RWPE1 (cell line): ENCODE results near the gene SLC35E4.

Source experiments
- CTCF ChIA-PET: fragments of 350-600 bp; sonication (Branson Sonifier 250); formaldehyde crosslinking; extraction: SDS; loops from one replicate; lab custom pipeline; 2021; lab: Yijun Ruan, JAX
- POLR2A ChIA-PET: fragments of 400-600 bp; formaldehyde crosslinking; extraction: SDS; loops from one replicate; lab custom pipeline; 2020; ENCODE audit warnings: antibody characterized with exemption; ENCODE audit not compliant: low non-redundant PET; lab: Yijun Ruan, JAX
- DNase-seq: peaks from one replicate; pipeline ENCODE4 v3.0.0; 2012; ENCODE audit warnings: low spot score
- H3K27ac ChIP-seq: fragments of 450-650 bp; 2 replicates; pipeline ENCODE4 v1.5.1; 2017
- CTCF ChIP-seq: fragments of 450-650 bp; conservative IDR thresholded peaks from 2 replicates; pipeline ENCODE4 v1.5.1; 2017; ENCODE audit warnings: low read depth, mild to moderate bottlenecking

Gene SLC35E4

DNA sequence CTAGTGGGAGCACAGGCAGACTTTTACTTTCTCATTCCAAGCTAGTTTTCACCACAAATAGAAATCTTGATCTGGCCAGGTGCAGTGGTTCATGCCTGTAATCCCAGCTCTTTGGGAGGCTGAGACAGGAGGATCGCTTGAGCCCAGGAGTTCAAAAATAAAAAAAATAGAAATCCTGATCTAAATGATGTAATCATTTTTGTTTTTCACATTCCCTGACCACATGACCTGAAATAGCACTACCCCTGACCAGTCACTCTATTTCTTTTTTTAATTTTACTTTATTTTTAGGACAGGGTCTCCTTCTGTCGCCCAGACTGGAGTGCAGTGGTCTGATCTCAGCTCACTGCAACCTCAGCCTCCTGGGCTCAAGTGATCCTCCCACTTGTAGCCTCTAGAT, 30.9 kb upstream of the SLC35E4 start:
- TF ChIP-seq CTCF = no peak
- no peak for DNase-seq
- CTCF ChIA-PET = interaction anchor here (0.6 kb wide), 1 partner anchor 315 kb away, joined by 4 read pairs; no protein-coding TSS in a partner anchor
- no peak overlapping the region for H3K27ac ChIP-seq
- POLR2A ChIA-PET = no interaction called here

DNA sequence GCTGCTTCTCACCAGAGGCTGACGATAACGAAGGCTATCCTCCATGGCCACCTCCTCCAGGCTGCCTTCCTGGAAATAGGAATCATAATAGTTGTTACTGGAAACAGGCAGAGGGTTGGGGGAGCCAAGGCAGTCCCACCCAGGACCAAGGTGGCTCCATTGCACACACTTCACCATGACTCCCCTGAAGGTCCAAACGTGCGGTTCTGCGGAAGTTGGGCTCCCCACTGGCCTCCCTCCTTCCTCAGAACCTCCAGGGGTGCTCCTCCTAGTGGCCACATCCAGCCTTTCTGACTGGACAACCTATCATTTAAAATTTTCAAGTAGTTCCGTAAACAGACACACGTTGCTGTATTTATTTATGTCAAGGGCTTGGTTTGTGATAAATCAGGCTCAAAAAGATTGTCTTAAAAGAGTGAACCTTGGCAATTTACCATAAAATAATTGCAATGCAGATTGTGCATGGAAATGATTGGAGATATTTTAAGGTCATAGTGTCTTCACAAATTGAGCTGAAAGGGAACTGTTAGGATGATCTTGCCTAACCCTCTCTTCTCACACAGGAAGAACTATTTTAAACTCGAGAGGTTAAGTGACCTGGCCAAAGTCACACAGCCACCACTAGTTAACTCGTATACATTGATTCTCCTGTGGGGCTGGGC, 30.0 kb upstream of the SLC35E4 start:
- POLR2A ChIA-PET = no interaction called here

DNA sequence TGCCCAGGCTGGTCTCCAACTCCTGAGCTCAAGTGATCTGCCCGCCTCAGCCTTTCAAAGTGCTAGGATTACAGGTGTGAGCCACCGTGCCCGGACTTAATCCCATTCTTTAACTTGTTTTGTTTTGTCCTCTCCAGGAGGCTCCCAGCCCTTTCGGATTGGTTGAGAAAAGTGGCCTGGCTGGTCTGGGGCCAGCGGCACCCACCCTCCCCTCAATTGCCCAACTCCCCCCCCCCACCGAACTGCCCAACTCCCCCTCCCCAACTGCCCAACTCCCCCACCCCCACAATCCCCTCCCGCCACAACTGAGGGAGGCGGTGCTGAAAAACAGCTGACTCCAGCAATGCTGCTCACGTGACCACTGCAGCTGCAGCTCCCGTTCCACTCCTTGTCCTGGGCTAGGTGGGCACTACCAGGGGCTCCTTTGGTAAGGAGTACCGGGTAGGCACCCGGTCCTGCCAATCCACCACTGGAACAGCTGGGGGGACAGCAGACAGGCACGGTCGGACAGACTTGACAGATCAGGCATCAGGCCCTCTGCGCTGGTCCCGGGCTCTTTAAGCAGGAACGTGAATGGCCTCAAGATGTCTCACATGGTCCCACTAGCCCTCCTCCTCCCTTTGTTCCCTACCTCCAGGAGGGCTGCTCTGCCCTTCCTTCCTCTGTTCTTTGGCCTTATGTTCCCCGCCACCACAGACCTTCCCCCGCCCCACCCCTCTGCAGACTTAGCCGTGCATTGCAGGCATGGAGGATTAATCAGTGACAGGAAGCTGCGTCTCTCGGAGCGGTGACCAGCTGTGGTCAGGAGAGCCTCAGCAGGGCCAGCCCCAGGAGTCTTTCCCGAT, 28.9 kb upstream of the SLC35E4 start, which contains the start of gene TCN2:
TSS of gene TCN2 (plus strand) at position 720 of the 845 bp plus-strand sequence. CDS start 158 bp downstream, outside the sequence.
- peak within 1 kb of the TSS; percentile 76 for H3K27ac ChIP-seq
- ChIA-PET CTCF (interaction anchor here (0.6 to 2.1 kb wide), 3 partner anchors 9 to 157 kb away, joined by 3 to 7 read pairs (median 3); no protein-coding TSS in a partner anchor), POLR2A (no interaction called here)
- peak; percentile 34 for DNase-seq
- no peak for TF ChIP-seq CTCF

More for the DNA sequence above, 30.0 kb upstream of the SLC35E4 start:
- no peak overlapping the region for H3K27ac ChIP-seq
- DNase-seq = peak; percentile 24
- TF ChIP-seq CTCF = peak; percentile 51
- CTCF ChIA-PET = interaction anchor here (0.6 kb wide), 1 partner anchor 314 kb away, joined by 4 read pairs; no protein-coding TSS in a partner anchor

GRCh38 chr22:30607300-30607930, 28.2 kb upstream of the SLC35E4 start:
- CTCF ChIA-PET = interaction anchor here (0.6 to 2.1 kb wide), 2 partner anchors 27 to 156 kb away, joined by 3 to 7 read pairs; no protein-coding TSS in a partner anchor
- POLR2A ChIA-PET = no interaction called here
- no peak for DNase-seq
- TF ChIP-seq CTCF = no peak
- H3K27ac ChIP-seq = peak overlapping the region; percentile 76

GRCh38 chr22:30607939-30608338, 27.6 kb upstream of the SLC35E4 start:
- POLR2A ChIA-PET = no interaction called here
- peak overlapping the region; percentile 76 for H3K27ac ChIP-seq
- TF ChIP-seq CTCF = no peak
- no peak for DNase-seq
- CTCF ChIA-PET = interaction anchor here (2.1 kb wide), 1 partner anchor 156 kb away, joined by 7 read pairs; no protein-coding TSS in a partner anchor
